HG02588 (cell line): ENCODE data around the gene ACOXL.

Source experiments
- ATAC-seq: cut with Tn5 transposase; IDR thresholded peaks from one replicate; pipeline ENCODE4 v1.9.1; 2021; ENCODE audit warnings: mild to moderate bottlenecking, moderate library complexity; ENCODE audit not compliant: unreplicated experiment

Gene ACOXL

GRCh38 chr2:110718382-110718781 is 14.0 kb upstream of the ACOXL start:
- ATAC-seq: no peak

DNA sequence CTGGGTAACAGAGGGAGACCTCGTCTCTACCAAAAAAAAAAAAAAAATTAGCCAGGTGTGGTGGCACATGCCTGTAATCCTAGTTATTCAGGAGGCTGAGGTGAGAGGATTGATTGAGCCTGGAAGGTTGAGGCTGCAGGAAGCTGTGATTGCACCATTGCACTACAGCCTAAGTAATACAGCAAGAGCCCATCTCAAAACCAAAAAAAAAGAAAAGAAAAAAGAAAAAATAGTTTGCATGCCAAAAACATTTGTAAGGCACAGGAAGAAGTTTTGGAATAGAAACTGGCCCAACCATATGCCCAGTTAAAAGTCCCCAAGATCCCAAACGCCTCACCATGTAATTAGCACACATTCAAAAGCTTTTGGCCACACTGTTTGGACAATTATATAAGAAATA is 13.4 kb upstream of the ACOXL start:
- ATAC-seq: no peak

DNA sequence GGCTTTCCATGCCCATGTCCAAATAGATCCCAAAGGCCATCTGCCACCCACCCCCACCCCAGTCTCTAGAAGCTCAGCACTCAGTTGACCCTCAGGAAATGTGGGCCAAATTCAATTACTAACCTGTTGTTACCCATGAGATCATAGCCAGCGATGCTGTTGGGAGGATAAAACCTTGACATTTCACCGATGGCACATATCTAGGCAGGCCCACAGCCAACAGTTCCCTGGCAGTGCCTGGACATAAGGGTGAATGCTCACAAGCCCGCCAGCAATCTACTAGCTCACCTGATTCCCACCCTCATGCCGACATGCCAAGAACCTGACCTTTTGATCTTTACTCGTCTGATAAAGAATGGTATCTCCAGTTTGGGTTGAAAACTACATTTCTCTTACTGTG is 11.8 kb upstream of the ACOXL start:
- ATAC-seq: no peak

GRCh38 chr2:110724820-110725219 is 7.6 kb upstream of the ACOXL start:
- ATAC-seq: no peak

GRCh38 chr2:110725370-110725769 is 7.0 kb upstream of the ACOXL start:
- no peak for ATAC-seq

GRCh38 chr2:110725859-110726258 is 6.5 kb upstream of the ACOXL start:
- ATAC-seq: no peak

DNA sequence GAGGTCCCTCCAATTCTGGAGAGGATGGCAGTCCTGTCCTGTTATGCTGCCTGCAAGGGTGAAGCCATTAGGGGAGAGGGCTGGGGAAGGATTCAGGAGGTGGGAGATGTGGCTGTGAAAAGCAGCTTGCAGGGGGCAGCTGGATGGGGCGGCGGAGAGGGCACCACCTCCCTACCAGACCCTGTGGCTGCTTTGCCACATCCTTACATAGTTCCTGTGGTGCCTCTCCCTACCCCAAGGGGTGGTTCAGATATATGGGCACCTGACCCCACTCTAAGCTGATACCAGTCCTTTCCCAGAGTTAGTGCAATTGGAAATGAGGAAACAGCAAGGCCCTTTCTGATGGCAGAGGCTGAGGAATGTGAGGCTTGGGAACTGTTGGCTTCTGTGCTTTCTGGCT is 6.1 kb upstream of the ACOXL start:
- ATAC-seq: no peak

DNA sequence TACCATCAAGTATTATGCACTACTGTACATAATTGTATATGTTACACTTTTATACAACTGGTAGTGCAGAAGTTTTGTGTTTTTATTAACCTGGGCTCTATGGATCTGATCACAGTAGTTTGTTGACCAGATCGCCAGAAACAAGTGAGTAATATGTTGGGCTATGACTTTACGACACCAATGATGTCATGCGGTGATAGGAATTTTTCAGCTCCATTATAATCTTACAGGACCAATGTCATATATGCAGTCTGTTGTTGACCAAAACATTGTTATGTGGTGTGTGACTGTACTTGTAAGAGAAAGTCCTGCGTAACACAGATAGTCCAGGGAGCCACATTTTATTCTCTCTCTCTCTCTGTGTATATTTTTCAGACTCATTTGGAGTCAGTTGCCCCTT is 4.5 kb upstream of the ACOXL start:
- no peak for ATAC-seq

GRCh38 chr2:110729106-110729505 is 3.3 kb upstream of the ACOXL start:
- no peak for ATAC-seq

DNA sequence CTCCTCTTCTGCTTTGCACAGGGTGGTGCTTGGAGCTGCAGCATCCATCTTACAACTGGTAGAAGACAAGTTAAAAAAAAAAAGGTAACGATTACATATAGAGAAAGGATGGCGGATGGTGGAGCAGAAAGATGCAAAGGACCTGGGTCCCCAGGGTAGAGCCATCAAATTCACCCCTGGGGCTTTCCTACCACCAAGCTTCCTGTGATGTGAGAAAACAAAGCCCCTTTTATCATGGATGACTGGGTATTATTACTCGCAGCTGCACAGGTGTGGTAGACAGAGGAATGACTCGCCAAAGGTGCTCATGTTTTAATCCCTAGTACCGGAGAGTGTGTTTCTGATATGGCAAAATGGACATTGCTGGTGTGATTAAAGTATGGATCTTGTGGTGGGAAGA is 1.3 kb upstream of the ACOXL start:
- ATAC-seq: no peak

DNA sequence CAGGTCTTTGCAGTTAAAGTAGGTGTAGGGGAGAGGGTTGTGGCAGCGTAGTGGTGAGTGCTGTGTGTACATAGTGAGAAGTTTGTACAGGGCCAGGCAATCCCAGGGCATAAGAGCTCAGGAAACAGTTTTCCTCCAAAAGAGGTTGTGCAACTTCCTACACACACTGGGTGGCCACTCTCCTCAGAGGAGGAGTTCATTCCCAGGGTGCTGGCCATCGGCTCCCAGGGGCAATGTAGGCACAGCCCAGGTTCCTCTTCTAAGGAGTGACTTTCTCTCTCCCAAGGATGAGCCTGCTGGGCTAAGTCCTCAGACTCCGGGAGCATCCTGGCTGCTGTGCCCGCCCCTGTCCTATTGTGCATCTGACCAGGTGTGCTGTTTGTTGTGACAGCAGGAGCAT is 3.0 kb downstream of the ACOXL start:
- no peak for ATAC-seq

DNA sequence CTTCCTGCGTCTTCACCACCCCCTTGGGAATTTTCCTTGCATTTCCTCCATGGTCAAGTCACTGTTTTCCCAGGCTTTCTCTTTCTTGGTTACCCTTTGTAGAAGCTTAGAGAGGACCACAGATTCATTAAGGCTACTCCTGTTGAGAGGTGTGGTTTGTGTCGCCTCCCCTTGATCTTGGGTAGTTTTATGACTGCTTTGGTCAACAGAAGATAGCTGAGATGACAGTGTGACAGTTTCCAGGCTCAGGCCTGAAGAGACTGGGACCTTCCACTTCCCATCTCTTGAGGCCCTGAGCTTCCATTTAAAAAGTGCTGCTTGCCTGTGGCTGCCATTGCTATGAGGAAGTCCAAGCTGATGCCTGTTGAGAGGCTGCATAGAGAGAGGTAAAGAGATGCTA is 5.4 kb downstream of the ACOXL start:
- ATAC-seq: no peak

GRCh38 chr2:110740747-110741349 is 8.5 kb downstream of the ACOXL start:
- no peak for ATAC-seq

GRCh38 chr2:110741491-110741980 is 9.2 kb downstream of the ACOXL start:
- ATAC-seq: no peak

- no peak for ATAC-seq
These were observed 10.0 kb downstream of the ACOXL start for GRCh38 chr2:110742412-110742811.

GRCh38 chr2:110743600-110743999 is 11.2 kb downstream of the ACOXL start:
- ATAC-seq: no peak

DNA sequence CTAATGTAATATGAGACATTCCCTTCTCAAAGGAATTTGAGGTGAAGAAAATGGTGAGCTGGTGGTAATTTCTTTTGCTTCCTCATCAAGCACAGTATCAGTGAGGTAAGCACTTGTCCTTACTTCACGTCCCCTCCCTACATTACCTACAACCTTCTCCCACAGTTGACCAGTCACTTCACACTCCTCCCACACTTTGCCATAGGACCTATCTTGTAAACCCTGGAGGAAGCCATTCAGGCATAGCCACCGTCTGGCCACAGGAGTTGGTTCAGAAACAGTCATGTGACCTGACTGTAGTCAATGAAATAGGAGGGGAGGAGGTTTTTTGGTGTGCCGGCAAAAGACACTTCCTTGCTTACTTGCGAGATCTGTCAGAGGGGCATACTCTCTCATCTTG is 12.1 kb downstream of the ACOXL start:
- ATAC-seq: no peak

- no peak for ATAC-seq
These were observed 12.7 kb downstream of the ACOXL start for GRCh38 chr2:110745048-110745447.

- no peak for ATAC-seq
These were observed 14.5 kb downstream of the ACOXL start for GRCh38 chr2:110746586-110747521.

DNA sequence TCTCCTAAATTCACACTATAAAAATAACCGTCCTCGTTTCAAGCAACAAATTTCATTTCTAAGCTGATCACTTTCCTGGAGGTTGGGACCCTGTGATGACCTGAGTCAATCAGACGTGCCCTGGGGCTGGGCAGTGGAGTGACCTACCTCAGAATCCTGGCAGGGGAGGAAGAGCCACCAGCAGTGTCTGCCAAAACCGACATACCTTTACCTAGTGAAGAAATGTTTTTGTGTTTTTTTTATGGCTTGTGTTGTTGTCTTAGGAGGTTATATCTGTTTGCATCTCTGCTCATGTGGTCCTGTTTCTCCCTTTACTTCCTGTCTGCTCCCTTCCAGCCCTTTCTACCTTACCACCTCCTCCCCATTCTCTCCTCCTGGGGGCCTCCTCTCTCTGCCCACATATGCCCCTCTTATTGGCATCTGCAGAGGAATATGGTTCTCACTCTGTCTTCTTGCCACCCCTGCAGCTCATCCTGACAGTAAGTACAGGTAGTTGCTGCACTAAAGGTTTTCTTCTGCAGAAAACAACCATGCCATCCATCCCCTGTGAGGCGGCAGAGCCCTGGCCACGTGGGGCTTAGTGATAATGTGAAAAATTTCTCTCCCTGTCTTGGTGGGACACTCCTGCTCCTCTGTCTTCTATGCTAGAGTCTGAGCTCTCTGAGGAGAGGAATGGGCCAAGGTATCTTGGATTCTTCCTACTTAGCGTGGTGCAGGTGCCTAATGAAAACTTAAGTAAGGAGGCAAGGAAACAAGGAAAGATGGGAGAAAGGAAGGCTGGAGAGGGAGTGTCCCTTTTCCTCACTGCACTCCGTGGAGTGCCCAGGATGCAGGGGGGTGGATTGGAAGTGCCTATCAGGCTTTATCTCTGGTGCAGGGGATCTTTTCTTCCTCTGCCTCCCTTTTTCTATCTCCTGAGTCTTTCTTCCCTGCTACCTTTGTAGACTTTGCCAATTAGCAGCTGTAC is 15.4 kb downstream of the ACOXL start:
- no peak for ATAC-seq

DNA sequence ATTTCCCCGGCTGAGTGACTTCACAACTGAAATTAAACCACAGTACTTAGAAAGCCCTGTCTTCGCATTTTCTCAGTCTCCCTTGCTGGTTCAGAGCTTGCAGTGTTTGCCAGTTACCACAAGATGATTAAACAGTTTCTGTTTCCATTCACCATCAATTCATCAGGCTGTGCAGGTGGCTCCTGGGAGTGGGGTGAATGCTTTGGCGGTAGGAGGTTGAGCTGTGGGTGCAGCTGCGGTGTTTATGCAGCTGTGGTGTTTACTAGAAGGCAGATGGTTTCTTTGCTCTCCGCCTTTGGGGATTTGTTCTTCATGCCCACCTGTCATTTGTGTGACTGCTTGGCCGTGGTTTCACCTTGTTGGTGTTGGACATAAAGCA is 16.1 kb downstream of the ACOXL start:
- ATAC-seq: peak; percentile 95
